ENCODE data around the gene STK38. TPM values are rescaled to one million over a fixed set of nuclear protein-coding genes. Genes with fewer than 3 reads are reported as not detected.

The STK38 gene
- total and polyA plus RNA-seq, 9 of the 15 experiments (the other 6 are each of a cell fraction or from before 2014, with no cell fraction given): 5.7 to 28.7 (median 19.5) TPM

DNA sequence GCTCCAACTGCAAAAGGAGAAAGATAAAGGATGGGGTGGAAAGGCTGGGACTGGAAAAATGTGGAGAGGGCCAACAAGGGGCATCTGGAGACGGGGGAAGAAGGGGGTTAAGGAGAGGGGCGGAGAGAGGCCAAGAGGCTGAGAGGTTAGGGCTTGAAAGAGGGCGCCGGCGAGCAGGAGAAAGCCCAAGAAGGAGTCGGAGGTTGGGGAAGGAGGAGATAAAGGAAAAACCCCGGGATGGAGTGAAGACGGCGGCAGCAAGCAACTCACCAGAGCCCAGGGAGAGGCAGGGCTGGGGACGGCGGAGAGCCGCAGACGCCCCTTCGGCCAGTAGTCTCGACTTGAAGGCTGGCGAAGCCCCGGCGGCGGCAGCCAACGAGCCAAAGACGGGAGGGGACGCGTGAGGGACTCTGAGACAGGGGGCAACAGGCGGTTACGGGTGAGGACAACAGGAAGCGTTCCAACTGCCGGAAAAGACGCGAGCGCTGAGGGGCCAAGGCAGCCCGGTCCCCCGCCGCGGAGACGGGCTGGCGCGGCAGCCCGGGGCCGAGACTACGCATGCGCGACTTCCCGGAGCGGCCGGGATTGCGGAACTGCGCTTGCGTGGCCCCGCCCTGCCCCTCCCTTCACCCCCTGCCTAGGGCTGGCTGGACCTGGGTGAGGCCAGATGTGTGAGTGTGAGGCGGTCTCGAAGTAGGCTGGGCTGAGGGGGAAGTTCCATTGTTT is at the start of gene STK38 (continued):
- TF ChIP-seq ARNT (IDR thresholded peaks at IDR 0.05): peak in 1 of 2 experiments; percentile 14; a peak in 1 of 4 replicates
- TF ChIP-seq RAD21 (CRISPR knock-in tag; conservative IDR thresholded peaks at IDR 0.05 in 1 of 2, IDR thresholded peaks at IDR 0.05 in 1 of 2): peak; percentile 1 to 16; a peak in 1 of 4 replicates
- TF ChIP-seq, protein P1, sequence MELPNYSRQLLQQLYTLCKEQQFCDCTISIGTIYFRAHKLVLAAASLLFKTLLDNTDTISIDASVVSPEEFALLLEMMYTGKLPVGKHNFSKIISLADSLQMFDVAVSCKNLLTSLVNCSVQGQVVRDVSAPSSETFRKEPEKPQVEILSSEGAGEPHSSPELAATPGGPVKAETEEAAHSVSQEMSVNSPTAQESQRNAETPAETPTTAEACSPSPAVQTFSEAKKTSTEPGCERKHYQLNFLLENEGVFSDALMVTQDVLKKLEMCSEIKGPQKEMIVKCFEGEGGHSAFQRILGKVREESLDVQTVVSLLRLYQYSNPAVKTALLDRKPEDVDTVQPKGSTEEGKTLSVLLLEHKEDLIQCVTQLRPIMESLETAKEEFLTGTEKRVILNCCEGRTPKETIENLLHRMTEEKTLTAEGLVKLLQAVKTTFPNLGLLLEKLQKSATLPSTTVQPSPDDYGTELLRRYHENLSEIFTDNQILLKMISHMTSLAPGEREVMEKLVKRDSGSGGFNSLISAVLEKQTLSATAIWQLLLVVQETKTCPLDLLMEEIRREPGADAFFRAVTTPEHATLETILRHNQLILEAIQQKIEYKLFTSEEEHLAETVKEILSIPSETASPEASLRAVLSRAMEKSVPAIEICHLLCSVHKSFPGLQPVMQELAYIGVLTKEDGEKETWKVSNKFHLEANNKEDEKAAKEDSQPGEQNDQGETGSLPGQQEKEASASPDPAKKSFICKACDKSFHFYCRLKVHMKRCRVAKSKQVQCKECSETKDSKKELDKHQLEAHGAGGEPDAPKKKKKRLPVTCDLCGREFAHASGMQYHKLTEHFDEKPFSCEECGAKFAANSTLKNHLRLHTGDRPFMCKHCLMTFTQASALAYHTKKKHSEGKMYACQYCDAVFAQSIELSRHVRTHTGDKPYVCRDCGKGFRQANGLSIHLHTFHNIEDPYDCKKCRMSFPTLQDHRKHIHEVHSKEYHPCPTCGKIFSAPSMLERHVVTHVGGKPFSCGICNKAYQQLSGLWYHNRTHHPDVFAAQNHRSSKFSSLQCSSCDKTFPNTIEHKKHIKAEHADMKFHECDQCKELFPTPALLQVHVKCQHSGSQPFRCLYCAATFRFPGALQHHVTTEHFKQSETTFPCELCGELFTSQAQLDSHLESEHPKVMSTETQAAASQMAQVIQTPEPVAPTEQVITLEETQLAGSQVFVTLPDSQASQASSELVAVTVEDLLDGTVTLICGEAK (IDR thresholded peaks at IDR 0.05): peak; percentile 48; the same call in 1 of the 2 replicates
- TF ChIP-seq, protein P1 (CRISPR knock-in tag; IDR thresholded peaks at IDR 0.05): no peak
- TF ChIP-seq DIDO1 (tag; IDR thresholded peaks at IDR 0.05; ENCODE audit: low read depth): 0 out of 2 replicates have a peak, but pooled peaks have one; percentile 44
- TF ChIP-seq, protein P2, sequence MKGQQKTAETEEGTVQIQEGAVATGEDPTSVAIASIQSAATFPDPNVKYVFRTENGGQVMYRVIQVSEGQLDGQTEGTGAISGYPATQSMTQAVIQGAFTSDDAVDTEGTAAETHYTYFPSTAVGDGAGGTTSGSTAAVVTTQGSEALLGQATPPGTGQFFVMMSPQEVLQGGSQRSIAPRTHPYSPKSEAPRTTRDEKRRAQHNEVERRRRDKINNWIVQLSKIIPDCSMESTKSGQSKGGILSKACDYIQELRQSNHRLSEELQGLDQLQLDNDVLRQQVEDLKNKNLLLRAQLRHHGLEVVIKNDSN (CRISPR knock-in tag; IDR thresholded peaks at IDR 0.05): no peak
- TF ChIP-seq, protein P3, sequence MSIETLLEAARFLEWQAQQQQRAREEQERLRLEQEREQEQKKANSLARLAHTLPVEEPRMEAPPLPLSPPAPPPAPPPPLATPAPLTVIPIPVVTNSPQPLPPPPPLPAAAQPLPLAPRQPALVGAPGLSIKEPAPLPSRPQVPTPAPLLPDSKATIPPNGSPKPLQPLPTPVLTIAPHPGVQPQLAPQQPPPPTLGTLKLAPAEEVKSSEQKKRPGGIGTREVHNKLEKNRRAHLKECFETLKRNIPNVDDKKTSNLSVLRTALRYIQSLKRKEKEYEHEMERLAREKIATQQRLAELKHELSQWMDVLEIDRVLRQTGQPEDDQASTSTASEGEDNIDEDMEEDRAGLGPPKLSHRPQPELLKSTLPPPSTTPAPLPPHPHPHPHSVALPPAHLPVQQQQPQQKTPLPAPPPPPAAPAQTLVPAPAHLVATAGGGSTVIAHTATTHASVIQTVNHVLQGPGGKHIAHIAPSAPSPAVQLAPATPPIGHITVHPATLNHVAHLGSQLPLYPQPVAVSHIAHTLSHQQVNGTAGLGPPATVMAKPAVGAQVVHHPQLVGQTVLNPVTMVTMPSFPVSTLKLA (conservative IDR thresholded peaks at IDR 0.05): peak in 1 of 2 experiments; percentile 54; a peak in 2 of 4 replicates
- peak; percentile 73; the same call in 1 of the 2 replicates for TF ChIP-seq CXXC5 (CRISPR knock-in tag; IDR thresholded peaks at IDR 0.05)
- TF ChIP-seq NR2C2 (CRISPR knock-in tag; IDR thresholded peaks at IDR 0.05): peak; percentile 67; the same call in 1 of the 2 replicates
- TF ChIP-seq NR2C2 (tag; IDR thresholded peaks at IDR 0.05): no peak
- TF ChIP-seq ZFP36 (IDR thresholded peaks at IDR 0.05; ENCODE audit: low read depth, low read length, partially characterized antibody): no peak
- TF ChIP-seq DPF2 (IDR thresholded peaks at IDR 0.05): peak; percentile 44; the same call in 1 of the 2 replicates
- TF ChIP-seq, protein P4, sequence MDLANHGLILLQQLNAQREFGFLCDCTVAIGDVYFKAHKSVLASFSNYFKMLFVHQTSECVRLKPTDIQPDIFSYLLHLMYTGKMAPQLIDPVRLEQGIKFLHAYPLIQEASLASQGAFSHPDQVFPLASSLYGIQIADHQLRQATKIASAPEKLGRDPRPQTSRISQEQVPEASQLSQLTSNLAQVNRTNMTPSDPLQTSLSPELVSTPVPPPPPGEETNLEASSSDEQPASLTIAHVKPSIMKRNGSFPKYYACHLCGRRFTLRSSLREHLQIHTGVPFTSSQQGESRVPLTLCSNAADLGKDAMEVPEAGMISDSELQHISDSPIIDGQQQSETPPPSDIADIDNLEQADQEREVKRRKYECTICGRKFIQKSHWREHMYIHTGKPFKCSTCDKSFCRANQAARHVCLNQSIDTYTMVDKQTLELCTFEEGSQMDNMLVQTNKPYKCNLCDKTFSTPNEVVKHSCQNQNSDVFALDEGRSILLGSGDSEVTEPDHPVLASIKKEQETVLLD (IDR thresholded peaks at IDR 0.05): peak; percentile 87
- peak; percentile 87 for TF ChIP-seq TBP (optimal IDR thresholded peaks at IDR 0.05; ENCODE audit: low read depth, low read length)

Measured in K562 (cell line).